HG03280 (cell line): Measurements from ENCODE around the gene SULT1A1.

Source experiments
- ATAC-seq: cut with Tn5 transposase; IDR thresholded peaks from one replicate; pipeline ENCODE4 v1.9.1; 2021; ENCODE audit warnings: mild to moderate bottlenecking, moderate library complexity; ENCODE audit not compliant: unreplicated experiment

SULT1A1 gene

GRCh38 chr16:28562199-28562598 lies 47.6 kb downstream of the SULT1A1 start:
- ATAC-seq: no peak

- no peak for ATAC-seq
Observed at GRCh38 chr16:28561557-28562187, 48.2 kb downstream of the SULT1A1 start.

GRCh38 chr16:28558456-28558855 lies 51.4 kb downstream of the SULT1A1 start:
- ATAC-seq: no peak

GRCh38 chr16:28556914-28557320 lies 52.9 kb downstream of the SULT1A1 start:
- no peak for ATAC-seq

GRCh38 chr16:28555561-28555960 lies 54.3 kb downstream of the SULT1A1 start:
- ATAC-seq: no peak
